Measurements from ENCODE around the gene ZBED2.

DNA sequence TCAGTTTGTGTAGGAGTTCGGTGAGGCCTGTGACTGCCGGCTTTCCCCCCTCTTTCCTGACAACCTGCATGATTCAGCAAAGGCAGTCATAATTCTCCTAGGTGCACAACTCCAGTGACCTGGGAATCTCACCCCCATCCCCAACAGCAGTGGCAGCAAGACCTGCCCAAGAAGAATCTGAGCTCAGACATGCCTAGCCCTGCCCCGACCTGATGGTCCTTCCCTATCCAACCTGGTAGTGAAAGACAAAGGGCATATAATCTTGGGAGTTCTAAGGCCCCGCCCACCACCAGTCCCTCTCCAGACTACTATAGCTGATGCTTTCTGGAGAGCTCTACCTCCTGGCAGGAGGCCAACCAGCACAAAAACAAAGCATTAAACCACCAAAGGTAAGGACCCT is 44.2 kb upstream of the ZBED2 start:
- TF ChIP-seq CTCF (IDR thresholded peaks at IDR 0.05; ENCODE audit: poor library complexity) = no peak
- TF ChIP-seq EZH2 (IDR thresholded peaks at IDR 0.05; ENCODE audit: borderline replicate concordance) = no peak
- no peak for TF ChIP-seq EZH2phosphoT487 (IDR thresholded peaks at IDR 0.05; ENCODE audit: low read depth, severe bottlenecking, unreplicated experiment)
